A673 (cell line): ENCODE results near the gene ZBTB39.

Source experiments
- CTCF ChIP-seq: fragments of 300-800, 200-600 bp; sonication (generic); conservative IDR thresholded peaks from 2 replicates; pipeline ENCODE4 v1.5.1; 2017; ENCODE audit warnings: low read depth, mild to moderate bottlenecking, antibody characterized with exemption, low read length, moderate library complexity, mixed read lengths
- EZH2 ChIP-seq: fragments of 200-600 bp; sonication (generic); IDR thresholded peaks from 2 replicates; pipeline ENCODE4 v1.6.1; 2017; ENCODE audit warnings: borderline replicate concordance, low read depth, mild to moderate bottlenecking, mixed read lengths, antibody characterized with exemption, low read length; ENCODE audit not compliant: poor library complexity, severe bottlenecking

GRCh38 chr12:57031138-57031725, 24.9 kb upstream of the ZBTB39 start:
- TF ChIP-seq CTCF (no peak), EZH2 (no peak)
